Measurements from ENCODE around the gene AGR2. TPM values are rescaled to one million over a fixed set of nuclear protein-coding genes. Genes with fewer than 3 reads are reported as not detected.

Gene AGR2
- total RNA-seq, 4 donors from 2014 or later: not detected

GRCh38 chr7:16791071-16791470 lies 13.7 kb downstream of the AGR2 start:
- DNase-seq (ENCODE audit: extremely low spot score): no peak
- intact Hi-C loops (cut with DNase I): no loop called here
- Histone ChIP-seq H3K9me3 (no peaks in the 10 kb centered on the region), H3K27ac (replicated peaks in 1 of 4) (no peak overlapping the region), H3K27me3 (no peaks in the 10 kb centered on the region), H3K36me3 (no peaks in the 10 kb centered on the region), H3K4me3 (no peak overlapping the region), H3K4me1 (no peaks in the 10 kb centered on the region)
- no peak for TF ChIP-seq CTCF (IDR thresholded peaks at IDR 0.05)
- TF ChIP-seq POLR2A (IDR thresholded peaks at IDR 0.05; ENCODE audit: low read depth): no peak
- no peak for TF ChIP-seq POLR2AphosphoS5 (IDR thresholded peaks at IDR 0.05)
- TF ChIP-seq EP300 (IDR thresholded peaks at IDR 0.05): no peak
- WGBS: 29% methylated on average over 1 of the region's 1 CpG

- Histone ChIP-seq H3K4me1 (no peaks in the 10 kb centered on the region), H3K4me3 (no peak overlapping the region), H3K27me3 (no peaks in the 10 kb centered on the region), H3K9me3 (no peaks in the 10 kb centered on the region), H3K36me3 (peaks cover 0 to 12% (median 0%) of the 10 kb centered on the region in 4 donors), H3K27ac (replicated peaks in 1 of 4) (no peak overlapping the region)
- WGBS: 97% methylated on average over 1 of the region's 1 CpG
- intact Hi-C loops (cut with DNase I): no loop called here
- TF ChIP-seq CTCF (IDR thresholded peaks at IDR 0.05): no peak
- TF ChIP-seq POLR2A (IDR thresholded peaks at IDR 0.05; ENCODE audit: low read depth): no peak
- no peak for TF ChIP-seq POLR2AphosphoS5 (IDR thresholded peaks at IDR 0.05)
- no peak for TF ChIP-seq EP300 (IDR thresholded peaks at IDR 0.05)
- no peak for DNase-seq (ENCODE audit: extremely low spot score)
Observed at GRCh38 chr7:16787127-16787526, 17.7 kb downstream of the AGR2 start.

- Histone ChIP-seq H3K36me3 (peaks cover 0 to 14% (median 0%) of the 10 kb centered on the region in 4 donors), H3K9me3 (no peaks in the 10 kb centered on the region), H3K27ac (replicated peaks in 1 of 4) (no peak overlapping the region), H3K4me3 (no peak overlapping the region), H3K4me1 (no peaks in the 10 kb centered on the region), H3K27me3 (no peaks in the 10 kb centered on the region)
- intact Hi-C loops (cut with DNase I): no loop called here
- no peak for DNase-seq (ENCODE audit: extremely low spot score)
- WGBS: 73% methylated on average over 4 of the region's 4 CpGs
- no peak for TF ChIP-seq POLR2A (IDR thresholded peaks at IDR 0.05; ENCODE audit: low read depth)
- TF ChIP-seq CTCF (IDR thresholded peaks at IDR 0.05): no peak
- TF ChIP-seq POLR2AphosphoS5 (IDR thresholded peaks at IDR 0.05): no peak
- no peak for TF ChIP-seq EP300 (IDR thresholded peaks at IDR 0.05)
Observed at GRCh38 chr7:16786257-16786656, 18.5 kb downstream of the AGR2 start.

GRCh38 chr7:16785846-16786245 lies 19.0 kb downstream of the AGR2 start:
- H3K4me3 ChIP-seq: no peak overlapping the region
- no peaks in the 10 kb centered on the region for H3K4me1 ChIP-seq
- peaks cover 0 to 14% (median 0%) of the 10 kb centered on the region in 4 donors for H3K36me3 ChIP-seq
- intact Hi-C loops (cut with DNase I): no loop called here
- TF ChIP-seq EP300 (IDR thresholded peaks at IDR 0.05) (no peak), POLR2A (IDR thresholded peaks at IDR 0.05; ENCODE audit: low read depth) (no peak), CTCF (IDR thresholded peaks at IDR 0.05) (no peak), POLR2AphosphoS5 (IDR thresholded peaks at IDR 0.05) (no peak)
- no peaks in the 10 kb centered on the region for H3K9me3 ChIP-seq
- whole genome bisulfite sequencing: 78% methylated on average over 2 of the region's 2 CpGs
- no peak for DNase-seq (ENCODE audit: extremely low spot score)
- H3K27ac ChIP-seq (replicated peaks in 1 of 4): no peak overlapping the region
- no peaks in the 10 kb centered on the region for H3K27me3 ChIP-seq

- Histone ChIP-seq H3K4me3 (no peak overlapping the region), H3K4me1 (no peaks in the 10 kb centered on the region), H3K36me3 (peaks cover 0 to 14% (median 0%) of the 10 kb centered on the region in 4 donors), H3K27me3 (no peaks in the 10 kb centered on the region), H3K27ac (replicated peaks in 1 of 4) (no peak overlapping the region), H3K9me3 (no peaks in the 10 kb centered on the region)
- intact Hi-C loops (cut with DNase I): no loop called here
- TF ChIP-seq CTCF (IDR thresholded peaks at IDR 0.05): no peak
- TF ChIP-seq EP300 (IDR thresholded peaks at IDR 0.05): no peak
- TF ChIP-seq POLR2A (IDR thresholded peaks at IDR 0.05; ENCODE audit: low read depth): no peak
- no peak for TF ChIP-seq POLR2AphosphoS5 (IDR thresholded peaks at IDR 0.05)
- WGBS: 82% methylated on average over 1 of the region's 1 CpG
- DNase-seq (ENCODE audit: extremely low spot score): no peak
Observed at GRCh38 chr7:16785321-16785720, 19.5 kb downstream of the AGR2 start.

Measured in esophagus muscularis mucosa (tissue), 4 donors.